ENCODE measurements around the gene MCF2L2.
A peak's percentile ranks its signal among the peaks of the same experiment; 100 is the strongest.

MCF2L2 gene

GRCh38 chr3:183224180-183224970 is 204.0 kb downstream of the MCF2L2 start:
- Histone ChIP-seq H3K27ac (no peak overlapping the region), H3K4me3 (no peak overlapping the region)

DNA sequence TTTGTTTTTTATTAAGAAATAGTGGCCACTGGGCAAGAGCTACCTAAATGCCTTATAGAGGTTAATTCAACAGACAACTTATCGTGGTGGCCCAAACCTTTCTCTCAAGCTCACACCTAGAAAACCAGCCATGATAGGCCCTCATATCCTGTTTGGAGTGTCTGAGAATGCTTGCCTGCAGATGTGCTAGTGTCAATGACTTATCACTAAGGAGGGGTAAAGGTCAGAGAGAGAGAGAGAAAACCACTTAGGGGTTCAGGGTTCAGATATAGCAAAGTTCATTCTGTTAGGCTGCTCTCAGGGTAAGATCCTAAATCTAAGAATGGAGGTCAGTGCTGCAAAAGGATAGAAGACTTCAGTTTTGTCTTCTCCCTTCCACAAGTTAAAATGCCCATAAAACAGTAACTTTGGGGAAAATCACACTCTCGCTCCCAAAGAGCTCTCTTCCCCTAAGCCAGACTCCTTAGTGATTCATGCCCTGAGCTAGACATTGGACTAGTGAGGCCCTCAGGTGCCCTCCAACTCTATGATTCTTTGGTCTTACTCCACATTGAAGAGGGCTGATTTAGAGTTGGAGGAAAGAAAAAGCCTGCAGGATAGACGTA is 205.7 kb downstream of the MCF2L2 start:
- no peak overlapping the region for H3K27ac ChIP-seq

GRCh38 chr3:183220828-183221227 is 207.6 kb downstream of the MCF2L2 start:
- Histone ChIP-seq H3K4me3 (no peak overlapping the region), H3K27ac (peak overlapping the region in 1 of 21 experiments; percentile 10)

More for the DNA sequence above, 205.7 kb downstream of the MCF2L2 start:
- no peak overlapping the region for H3K4me3 ChIP-seq

DNA sequence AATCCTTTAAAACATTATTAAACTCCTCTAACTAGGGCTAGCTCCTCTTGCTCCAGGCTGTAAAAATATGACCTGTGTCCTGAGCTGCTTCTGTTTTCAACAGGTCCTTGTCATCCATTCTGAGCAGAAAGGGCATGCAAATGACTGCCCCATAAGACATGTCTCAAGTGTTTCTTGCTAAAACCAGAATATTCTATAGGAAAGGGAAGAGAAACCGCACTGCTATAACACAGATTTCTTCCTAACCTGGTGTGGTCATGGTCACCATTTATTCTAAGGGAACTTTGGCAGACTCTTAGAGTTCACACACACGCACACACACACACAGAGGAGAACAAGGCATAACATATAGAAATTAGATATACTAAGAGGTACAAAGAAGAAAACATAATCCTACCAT is 209.6 kb downstream of the MCF2L2 start:
- Histone ChIP-seq H3K27ac (no peak overlapping the region), H3K4me3 (no peak overlapping the region)

DNA sequence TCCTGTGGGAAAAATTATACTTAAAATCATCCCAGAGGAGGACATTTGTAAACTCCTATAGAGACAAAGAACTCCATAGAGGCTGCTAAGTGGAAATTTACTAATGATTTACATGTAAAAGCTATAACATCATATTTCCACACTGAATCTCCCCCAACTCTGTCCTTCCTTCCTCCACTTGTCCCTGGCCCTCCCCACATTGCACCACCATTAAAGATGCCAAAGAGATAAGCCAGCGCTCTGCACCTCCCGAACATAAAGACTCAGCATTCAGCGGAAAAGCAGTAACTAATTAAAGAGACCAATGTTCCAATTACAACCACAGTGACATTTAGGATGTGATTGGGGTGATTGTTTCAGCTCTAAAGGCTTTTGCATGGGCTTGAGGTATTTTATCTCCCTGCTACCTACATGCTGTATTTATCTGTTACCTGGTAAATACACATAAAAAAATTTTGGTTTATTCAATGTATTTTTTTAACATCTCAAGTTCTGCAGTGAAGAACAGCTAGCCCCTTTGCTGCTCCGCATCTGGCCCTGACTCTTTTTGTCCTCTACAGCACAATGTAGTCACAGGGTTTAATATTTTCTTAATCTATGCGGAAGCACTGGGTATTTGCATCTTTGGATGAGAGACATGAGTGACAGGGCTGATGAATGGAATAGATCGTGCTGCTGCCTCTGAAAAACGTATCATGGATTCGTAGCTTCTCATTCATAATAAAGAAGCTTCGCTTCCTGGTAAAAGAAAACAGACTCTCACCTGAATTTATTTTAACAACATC is 210.7 kb downstream of the MCF2L2 start:
- no peak overlapping the region for H3K4me3 ChIP-seq
- H3K27ac ChIP-seq = no peak overlapping the region

GRCh38 chr3:183215591-183216202 is 212.7 kb downstream of the MCF2L2 start:
- H3K4me3 ChIP-seq = no peak overlapping the region

DNA sequence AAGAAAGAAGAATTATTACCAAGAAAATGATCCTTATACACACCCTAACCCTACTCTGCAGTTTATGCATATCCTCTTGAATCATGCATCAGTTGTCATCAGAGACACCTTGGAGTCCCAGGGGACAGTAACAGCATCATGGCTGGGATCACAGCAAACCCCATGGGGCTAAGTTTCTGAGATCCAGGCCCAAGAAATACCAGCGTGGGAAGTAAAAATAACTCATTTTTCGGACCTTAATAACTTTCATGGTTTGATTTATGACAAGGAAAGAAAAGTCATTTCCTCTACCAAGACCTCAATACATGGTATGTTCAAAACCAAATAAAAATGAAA is 214.2 kb downstream of the MCF2L2 start:
- no peak overlapping the region for H3K27ac ChIP-seq
- no peak overlapping the region for H3K4me3 ChIP-seq

More at GRCh38 chr3:183215591-183216202, 212.7 kb downstream of the MCF2L2 start:
- H3K27ac ChIP-seq = no peak overlapping the region

DNA sequence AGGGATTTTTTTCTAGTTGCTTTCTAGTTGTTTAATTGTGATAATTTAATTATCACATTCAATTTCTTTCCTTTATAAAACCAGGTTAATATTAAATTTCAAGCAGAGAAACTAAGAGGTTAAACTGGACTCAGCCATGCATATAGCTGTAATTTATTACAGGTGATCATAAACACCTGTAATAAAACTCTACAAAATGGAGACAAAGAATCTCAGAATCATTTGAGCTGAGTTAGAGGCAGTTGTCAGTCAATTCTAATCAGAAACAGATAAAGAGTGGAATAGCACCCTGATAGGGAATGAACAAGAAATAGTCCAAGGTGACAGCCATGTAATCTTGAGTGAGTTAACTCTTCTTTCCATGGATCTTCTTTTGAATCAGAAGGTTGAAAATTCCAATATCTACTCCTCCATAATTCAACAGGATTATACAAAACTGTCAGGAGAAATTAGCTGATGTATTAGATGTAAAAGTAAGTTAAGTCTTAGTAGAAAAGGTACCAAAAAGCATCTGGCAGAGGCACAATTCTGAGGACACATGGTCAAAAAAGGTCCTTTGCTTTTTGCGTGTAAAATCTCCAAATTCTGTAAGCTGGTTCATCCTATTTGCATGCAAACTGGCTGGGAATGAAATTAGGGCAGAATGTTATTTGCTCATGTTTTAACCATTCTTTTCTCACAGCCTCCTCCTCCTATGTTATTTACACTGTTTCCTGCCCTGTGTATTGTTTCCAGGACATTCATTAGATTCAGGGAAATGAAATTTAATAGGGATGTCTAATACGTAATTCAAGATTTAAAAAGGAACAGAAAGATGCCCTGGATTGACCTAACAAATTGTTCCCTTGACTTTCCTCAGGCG is 214.8 kb downstream of the MCF2L2 start:
- Histone ChIP-seq H3K27ac (no peak overlapping the region), H3K4me3 (no peak overlapping the region)

GRCh38 chr3:183212565-183212964 is 215.9 kb downstream of the MCF2L2 start:
- Histone ChIP-seq H3K4me3 (no peak overlapping the region), H3K27ac (peak overlapping the region in 4 of 21 experiments; percentile 18 to 43 (median 24))

DNA sequence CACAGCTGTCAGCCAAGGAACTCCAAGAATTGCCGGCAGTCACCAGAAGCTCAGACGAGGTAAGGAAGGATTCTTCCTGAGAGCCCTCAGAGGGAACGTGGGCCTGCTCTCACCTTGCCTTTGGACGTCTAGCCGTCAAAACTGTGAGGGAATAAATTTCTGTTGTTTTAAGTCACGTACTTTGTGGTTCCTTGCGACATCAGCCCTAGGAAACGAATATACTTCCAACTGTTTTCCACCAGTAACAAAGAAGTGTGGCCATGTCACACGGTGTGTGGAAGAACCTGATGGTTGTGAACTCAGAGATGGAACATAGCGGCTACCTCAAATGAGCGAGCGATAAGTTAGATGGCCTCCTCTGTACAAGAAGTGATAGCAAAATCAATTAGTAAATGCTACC is 216.3 kb downstream of the MCF2L2 start:
- Histone ChIP-seq H3K27ac (peak overlapping the region in 7 of 21 experiments; percentile 2 to 70 (median 29)), H3K4me3 (no peak overlapping the region)

GRCh38 chr3:183211352-183211751 is 217.1 kb downstream of the MCF2L2 start:
- H3K27ac ChIP-seq = peak overlapping the region in 12 of 21 experiments; percentile 8 to 70 (median 40)
- H3K4me3 ChIP-seq = no peak overlapping the region

GRCh38 chr3:183210862-183211341 is 217.5 kb downstream of the MCF2L2 start:
- Histone ChIP-seq H3K4me3 (no peak overlapping the region), H3K27ac (peak overlapping the region in 14 of 21 experiments; percentile 8 to 70 (median 44))

DNA sequence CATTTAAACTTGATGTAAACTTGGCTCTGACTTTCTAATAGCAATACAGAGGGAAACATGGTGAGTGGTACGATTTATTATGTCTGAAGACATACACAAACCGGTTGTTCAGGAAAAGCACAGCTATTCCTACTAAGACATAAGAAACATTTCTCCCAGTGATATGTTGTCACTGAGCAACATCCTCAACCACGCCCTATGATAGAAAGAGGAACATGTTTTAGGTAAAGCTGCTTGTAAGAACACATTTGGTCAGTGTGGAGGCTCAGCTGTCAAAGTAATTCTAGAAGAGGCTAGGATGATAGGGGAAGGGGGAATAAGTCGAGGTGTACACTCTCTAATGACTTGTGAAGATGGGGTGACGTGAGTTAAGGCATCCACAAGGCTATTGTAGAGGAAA is 218.1 kb downstream of the MCF2L2 start:
- Histone ChIP-seq H3K4me3 (no peak overlapping the region), H3K27ac (peak overlapping the region in 14 of 21 experiments; percentile 8 to 70 (median 42))

DNA sequence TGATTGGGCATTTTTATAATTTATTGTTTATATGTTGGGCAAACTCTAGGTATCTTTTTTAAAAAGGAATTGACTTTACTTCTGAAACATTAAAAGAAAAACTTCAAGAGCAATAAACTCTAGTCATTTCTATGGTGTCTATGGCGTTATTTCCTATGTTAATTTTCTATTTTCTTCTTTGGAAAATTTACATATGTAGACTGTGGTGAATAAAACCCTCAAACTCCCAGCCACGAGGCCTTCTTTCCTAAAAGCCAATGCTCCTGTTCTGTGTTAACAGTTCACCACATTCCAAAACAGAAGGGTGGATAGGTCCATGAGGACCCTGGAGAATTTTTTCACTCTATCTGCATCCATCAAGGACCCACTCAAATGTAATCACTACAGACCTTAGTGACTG is 219.6 kb downstream of the MCF2L2 start:
- H3K4me3 ChIP-seq = no peak overlapping the region
- no peak overlapping the region for H3K27ac ChIP-seq

- no peak overlapping the region for H3K4me3 ChIP-seq
- no peak overlapping the region for H3K27ac ChIP-seq
Observed at GRCh38 chr3:183208260-183208659, 220.2 kb downstream of the MCF2L2 start.

GRCh38 chr3:183203670-183204069 is 224.7 kb downstream of the MCF2L2 start:
- no peak overlapping the region for H3K4me3 ChIP-seq
- no peak overlapping the region for H3K27ac ChIP-seq

GRCh38 chr3:183202004-183202722 is 226.3 kb downstream of the MCF2L2 start:
- Histone ChIP-seq H3K4me3 (no peak overlapping the region), H3K27ac (no peak overlapping the region)

- H3K27ac ChIP-seq = no peak overlapping the region
- H3K4me3 ChIP-seq = no peak overlapping the region
Observed at GRCh38 chr3:183198939-183199338, 229.5 kb downstream of the MCF2L2 start.
